Measurements from ENCODE around the gene SBK3.

Gene SBK3

GRCh38 chr19:55528030-55528803, 17.1 kb downstream of the SBK3 start (continued):
- TF ChIP-seq PRDM10 (tag by site-specific recombination; IDR thresholded peaks at IDR 0.05) (peak; percentile 44; the same call in 1 of the 2 replicates), KLF9 (tag by site-specific recombination; IDR thresholded peaks at IDR 0.05; ENCODE audit: low read depth) (0 out of 2 replicates have a peak, but pooled peaks have one; percentile 13), ZNF658 (tag by site-specific recombination; IDR thresholded peaks at IDR 0.05) (no peak), MYNN (tag by site-specific recombination; IDR thresholded peaks at IDR 0.05; ENCODE audit: borderline replicate concordance) (no peak), ZSCAN5A (tag by site-specific recombination; IDR thresholded peaks at IDR 0.05) (no peak), SETDB1 (IDR thresholded peaks at IDR 0.05; ENCODE audit: insufficient read length, low read length) (no peak), SP7 (tag by site-specific recombination; IDR thresholded peaks at IDR 0.05) (no peak), ZNF202 (tag by site-specific recombination; IDR thresholded peaks at IDR 0.05; ENCODE audit: borderline replicate concordance) (no peak), ZNF223 (tag by site-specific recombination; IDR thresholded peaks at IDR 0.05) (no peak), SALL2 (tag by site-specific recombination; IDR thresholded peaks at IDR 0.05; ENCODE audit: borderline replicate concordance) (peak; percentile 64; the same call in 1 of the 2 replicates), ZBTB1 (tag by site-specific recombination; IDR thresholded peaks at IDR 0.05) (no peak), ZNF426 (tag by site-specific recombination; IDR thresholded peaks at IDR 0.05) (no peak), ZNF623 (tag by site-specific recombination; IDR thresholded peaks at IDR 0.05) (no peak; the same call in 1 of the 2 replicates), BCL11B (tag by site-specific recombination; IDR thresholded peaks at IDR 0.05; ENCODE audit: low read depth) (no peak), ZXDB (tag by site-specific recombination; IDR thresholded peaks at IDR 0.05) (no peak), ZNF155 (tag by site-specific recombination; IDR thresholded peaks at IDR 0.05) (no peak), ZNF157 (tag by site-specific recombination; IDR thresholded peaks at IDR 0.05) (no peak), GLIS1 (tag by site-specific recombination; IDR thresholded peaks at IDR 0.05) (peak; percentile 77), ZNF274 (IDR thresholded peaks at IDR 0.05; ENCODE audit: low read length) (no peak), ZNF274 (tag by site-specific recombination; IDR thresholded peaks at IDR 0.05; ENCODE audit: borderline replicate concordance) (no peak), KLF1 (tag by site-specific recombination; IDR thresholded peaks at IDR 0.05) (no peak), ZBTB17 (tag by site-specific recombination; IDR thresholded peaks at IDR 0.05) (peak; percentile 75), ZBTB26 (tag by site-specific recombination; optimal IDR thresholded peaks at IDR 0.05) (no peak), ZSCAN18 (tag by site-specific recombination; IDR thresholded peaks at IDR 0.05) (0 out of 2 replicates have a peak, but pooled peaks have one; percentile 69), ZNF239 (tag by site-specific recombination; IDR thresholded peaks at IDR 0.05) (no peak)
- TF ChIP-seq, protein P1, sequence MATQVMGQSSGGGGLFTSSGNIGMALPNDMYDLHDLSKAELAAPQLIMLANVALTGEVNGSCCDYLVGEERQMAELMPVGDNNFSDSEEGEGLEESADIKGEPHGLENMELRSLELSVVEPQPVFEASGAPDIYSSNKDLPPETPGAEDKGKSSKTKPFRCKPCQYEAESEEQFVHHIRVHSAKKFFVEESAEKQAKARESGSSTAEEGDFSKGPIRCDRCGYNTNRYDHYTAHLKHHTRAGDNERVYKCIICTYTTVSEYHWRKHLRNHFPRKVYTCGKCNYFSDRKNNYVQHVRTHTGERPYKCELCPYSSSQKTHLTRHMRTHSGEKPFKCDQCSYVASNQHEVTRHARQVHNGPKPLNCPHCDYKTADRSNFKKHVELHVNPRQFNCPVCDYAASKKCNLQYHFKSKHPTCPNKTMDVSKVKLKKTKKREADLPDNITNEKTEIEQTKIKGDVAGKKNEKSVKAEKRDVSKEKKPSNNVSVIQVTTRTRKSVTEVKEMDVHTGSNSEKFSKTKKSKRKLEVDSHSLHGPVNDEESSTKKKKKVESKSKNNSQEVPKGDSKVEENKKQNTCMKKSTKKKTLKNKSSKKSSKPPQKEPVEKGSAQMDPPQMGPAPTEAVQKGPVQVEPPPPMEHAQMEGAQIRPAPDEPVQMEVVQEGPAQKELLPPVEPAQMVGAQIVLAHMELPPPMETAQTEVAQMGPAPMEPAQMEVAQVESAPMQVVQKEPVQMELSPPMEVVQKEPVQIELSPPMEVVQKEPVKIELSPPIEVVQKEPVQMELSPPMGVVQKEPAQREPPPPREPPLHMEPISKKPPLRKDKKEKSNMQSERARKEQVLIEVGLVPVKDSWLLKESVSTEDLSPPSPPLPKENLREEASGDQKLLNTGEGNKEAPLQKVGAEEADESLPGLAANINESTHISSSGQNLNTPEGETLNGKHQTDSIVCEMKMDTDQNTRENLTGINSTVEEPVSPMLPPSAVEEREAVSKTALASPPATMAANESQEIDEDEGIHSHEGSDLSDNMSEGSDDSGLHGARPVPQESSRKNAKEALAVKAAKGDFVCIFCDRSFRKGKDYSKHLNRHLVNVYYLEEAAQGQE (tag by site-specific recombination; IDR thresholded peaks at IDR 0.05) = no peak
